ENCODE data around the gene WWTR1. TPM values are rescaled to one million over a fixed set of nuclear protein-coding genes. Genes with fewer than 3 reads are reported as not detected.

The WWTR1 gene
- polyA plus RNA-seq, 1 experiment = 164 TPM

GRCh38 chr3:149603126-149604074 is 54.4 kb downstream of the WWTR1 start:
- CTCF ChIA-PET = interaction anchor here (0.6 to 1.7 kb wide), 3 partner anchors 34 to 650 kb away, joined by 4 to 12 read pairs (median 8); no protein-coding TSS in a partner anchor
- H3K27ac ChIP-seq (ENCODE audit: low read depth, low read length) = no peak overlapping the region
- H3K4me3 ChIP-seq (ENCODE audit: low read depth, low read length) = no peak overlapping the region
- POLR2A ChIA-PET = interaction anchor here (0.5 to 1.7 kb wide), 8 partner anchors 14 to 735 kb away, joined by 3 to 11 read pairs (median 7); no protein-coding TSS in a partner anchor
- DNase-seq (ENCODE audit: low read depth, low spot score) = no peak
- no peaks in the 10 kb centered on the region for H3K27me3 ChIP-seq (ENCODE audit: control insufficient read depth, insufficient read depth, low read length)
- no peaks in the 10 kb centered on the region for H3K9me3 ChIP-seq (ENCODE audit: control insufficient read depth, insufficient read depth, low read length)
- no peak for TF ChIP-seq CTCF (IDR thresholded peaks at IDR 0.05; ENCODE audit: low read depth, low read length)

GRCh38 chr3:149600634-149601033 is 57.2 kb downstream of the WWTR1 start:
- H3K27me3 ChIP-seq (ENCODE audit: control insufficient read depth, insufficient read depth, low read length) = no peaks in the 10 kb centered on the region
- no peak overlapping the region for H3K27ac ChIP-seq (ENCODE audit: low read depth, low read length)
- no peak overlapping the region for H3K4me3 ChIP-seq (ENCODE audit: low read depth, low read length)
- CTCF ChIA-PET = no interaction called here
- no peaks in the 10 kb centered on the region for H3K9me3 ChIP-seq (ENCODE audit: control insufficient read depth, insufficient read depth, low read length)
- POLR2A ChIA-PET = no interaction called here
- no peak for DNase-seq (ENCODE audit: low read depth, low spot score)
- no peak for TF ChIP-seq CTCF (IDR thresholded peaks at IDR 0.05; ENCODE audit: low read depth, low read length)

- no peaks in the 10 kb centered on the region for H3K27me3 ChIP-seq (ENCODE audit: control insufficient read depth, insufficient read depth, low read length)
- CTCF ChIA-PET = interaction anchor here (0.6 to 1.3 kb wide), 2 partner anchors 14 to 358 kb away, joined by 3 read pairs; no protein-coding TSS in a partner anchor
- H3K9me3 ChIP-seq (ENCODE audit: control insufficient read depth, insufficient read depth, low read length) = no peaks in the 10 kb centered on the region
- POLR2A ChIA-PET = no interaction called here
- TF ChIP-seq CTCF (IDR thresholded peaks at IDR 0.05; ENCODE audit: low read depth, low read length) = no peak
- no peak for DNase-seq (ENCODE audit: low read depth, low spot score)
- no peak overlapping the region for H3K4me3 ChIP-seq (ENCODE audit: low read depth, low read length)
- no peak overlapping the region for H3K27ac ChIP-seq (ENCODE audit: low read depth, low read length)
Measured at GRCh38 chr3:149599236-149599635, 58.6 kb downstream of the WWTR1 start.

- no peak for TF ChIP-seq CTCF (IDR thresholded peaks at IDR 0.05; ENCODE audit: low read depth, low read length)
- H3K4me3 ChIP-seq (ENCODE audit: low read depth, low read length) = no peak overlapping the region
- H3K27ac ChIP-seq (ENCODE audit: low read depth, low read length) = no peak overlapping the region
- H3K27me3 ChIP-seq (ENCODE audit: control insufficient read depth, insufficient read depth, low read length) = no peaks in the 10 kb centered on the region
- no peaks in the 10 kb centered on the region for H3K9me3 ChIP-seq (ENCODE audit: control insufficient read depth, insufficient read depth, low read length)
- ChIA-PET POLR2A (no interaction called here), CTCF (no interaction called here)
- DNase-seq (ENCODE audit: low read depth, low spot score) = no peak
Measured at GRCh38 chr3:149596134-149596770, 61.6 kb downstream of the WWTR1 start.
